Fibroblast of the aortic adventitia (primary cell): Measurements from ENCODE around the gene NUP214. TPM values are rescaled to one million over a fixed set of nuclear protein-coding genes. Genes with fewer than 3 reads are reported as not detected.

Experiments
- DNase-seq: peaks from one replicate; pipeline ENCODE4 v3.0.0-alpha.2; 2010; ENCODE audit warnings: low read depth
- H3K4me3 ChIP-seq: 2 replicates; pipeline ENCODE4 v1.5.1; 2011; ENCODE audit warnings: low read depth, mild to moderate bottlenecking, control low read depth, low read length, moderate library complexity
- CTCF ChIP-seq: IDR thresholded peaks from 2 replicates; pipeline ENCODE4 v1.5.1; 2011; ENCODE audit warnings: mild to moderate bottlenecking, low read length, control low read depth, inconsistent platforms; ENCODE audit not compliant: insufficient read depth
- total RNA-seq: library from RNA; depleted of rRNA; stranded (reverse); fragments of >200 nt; gene quantifications from 2 replicates; pipeline ENCODE4 v1.2.3, GENCODE V29; 2012; ENCODE audit warnings: low replicate concordance

Gene NUP214
- total RNA-seq, 1 donor, result 20.2 TPM

- H3K4me3 ChIP-seq, result no peak overlapping the region
- no peak for DNase-seq
- no peak for TF ChIP-seq CTCF
These were observed 8.1 kb upstream of the NUP214 start for GRCh38 chr9:131117121-131117761.

GRCh38 chr9:131117762-131118145, 7.6 kb upstream of the NUP214 start:
- H3K4me3 ChIP-seq, result no peak overlapping the region
- no peak for TF ChIP-seq CTCF
- no peak for DNase-seq

- DNase-seq, result no peak
- no peak overlapping the region for H3K4me3 ChIP-seq
- TF ChIP-seq CTCF, result no peak
These were observed 5.8 kb upstream of the NUP214 start for GRCh38 chr9:131119600-131119999.

GRCh38 chr9:131120620-131121228, 4.7 kb upstream of the NUP214 start:
- no peak for TF ChIP-seq CTCF
- no peak overlapping the region for H3K4me3 ChIP-seq
- no peak for DNase-seq

GRCh38 chr9:131121346-131121745, 4.0 kb upstream of the NUP214 start:
- no peak for DNase-seq
- H3K4me3 ChIP-seq, result no peak overlapping the region
- TF ChIP-seq CTCF, result no peak

- no peak for DNase-seq
- H3K4me3 ChIP-seq, result no peak overlapping the region
- no peak for TF ChIP-seq CTCF
These were observed 3.2 kb upstream of the NUP214 start for GRCh38 chr9:131122158-131122557.

- peak overlapping the region; percentile 74 for H3K4me3 ChIP-seq
- DNase-seq, result no peak
- no peak for TF ChIP-seq CTCF
These were observed 423 bp upstream of the NUP214 start for GRCh38 chr9:131125038-131125287.
